Tibial artery (tissue), 4 donors: ENCODE data around the gene SSR3.

Experiments used
- DNase-seq, 2 donors: peaks; one replicate each; pipeline ENCODE4 v3.0.0-alpha.2; 2019
- H3K27ac ChIP-seq, 2 donors: fragments of 200-600 bp; sonication (generic) in 1 of 2; 1 replicate in 1 of 2; 2 replicates in 1 of 2; pipeline ENCODE4 v1.5.1; 2018 to 2019; ENCODE audit warnings: mild to moderate bottlenecking in 1 of 2
- H3K27me3 ChIP-seq, 2 donors: fragments of 200-600 bp; sonication (generic) in 1 of 2; one replicate each; pipeline versions ENCODE4 v1.5.1 to v1.6.0; 2016 to 2019
- H3K36me3 ChIP-seq, 3 donors: fragments of 200-600 bp; sonication (generic) in 2 of 3; one replicate each; pipeline ENCODE4 v1.5.1; 2016 to 2019; ENCODE audit warnings: mild to moderate bottlenecking in 2 of 3
- H3K4me1 ChIP-seq, 4 donors: fragments of 200-600 bp; sonication (generic) in 2 of 4; 1 replicate in 3 of 4; 2 replicates in 1 of 4; pipeline ENCODE4 v1.5.1; 2016 to 2019
- H3K4me3 ChIP-seq, 2 donors: fragments of 200-600 bp; sonication (generic) in 1 of 2; 1 replicate in 1 of 2; 2 replicates in 1 of 2; pipeline ENCODE4 v1.5.1; 2018 to 2019; ENCODE audit warnings: mild to moderate bottlenecking in 2 of 2
- H3K9me3 ChIP-seq, 3 donors: fragments of 200-600 bp; sonication (generic) in 1 of 3; one replicate each; pipeline ENCODE4 v1.5.1; 2016 to 2019
- intact Hi-C: fragments of 100-400 bp; cut with DNase I; formaldehyde crosslinking; loops from one replicate; pipeline ENCODE4 v1.15.0; 2023; ENCODE audit warnings: low total_unique reads
- TF ChIP-seq, protein P1 (sequence below), 2 experiments: fragments of 200-600 bp in 1 of 2; fragments of 450-650 bp in 1 of 2; IDR thresholded peaks; one replicate each; pipeline ENCODE4 v1.5.1; 2017 to 2019; ENCODE audit warnings: antibody characterized with exemption in 2 of 2, mild to moderate bottlenecking in 1 of 2, moderate library complexity in 1 of 2

Gene SSR3

DNA sequence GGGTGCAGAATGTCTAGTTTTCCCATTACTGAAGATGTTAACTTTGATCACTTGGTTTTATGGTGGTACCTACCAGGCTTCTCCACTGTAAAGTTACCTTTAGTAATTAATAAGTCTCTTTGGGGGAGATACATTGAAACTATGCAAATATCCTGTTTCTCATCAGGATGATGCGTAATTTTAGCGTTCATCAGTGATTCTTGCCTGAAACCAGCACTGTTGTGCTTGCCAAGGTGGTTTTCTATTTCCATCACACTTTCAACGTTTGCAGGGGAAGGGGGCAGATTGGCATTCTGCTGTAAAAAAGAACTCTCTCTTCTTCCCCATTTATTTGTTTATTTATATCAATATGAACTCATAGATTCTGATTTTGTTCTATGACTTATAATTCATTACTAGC is 61.0 kb downstream of the SSR3 start:
- Histone ChIP-seq H3K4me3 (no peak overlapping the region), H3K27ac (peak overlapping the region; percentile 6 to 33), H3K27me3 (no peaks in the 10 kb centered on the region), H3K4me1 (peaks cover 0 to 62% (median 15%) of the 10 kb centered on the region in 4 donors), H3K36me3 (peaks cover 0 to 6% (median 0%) of the 10 kb centered on the region in 3 donors), H3K9me3 (no peaks in the 10 kb centered on the region)
- TF ChIP-seq, protein P1, sequence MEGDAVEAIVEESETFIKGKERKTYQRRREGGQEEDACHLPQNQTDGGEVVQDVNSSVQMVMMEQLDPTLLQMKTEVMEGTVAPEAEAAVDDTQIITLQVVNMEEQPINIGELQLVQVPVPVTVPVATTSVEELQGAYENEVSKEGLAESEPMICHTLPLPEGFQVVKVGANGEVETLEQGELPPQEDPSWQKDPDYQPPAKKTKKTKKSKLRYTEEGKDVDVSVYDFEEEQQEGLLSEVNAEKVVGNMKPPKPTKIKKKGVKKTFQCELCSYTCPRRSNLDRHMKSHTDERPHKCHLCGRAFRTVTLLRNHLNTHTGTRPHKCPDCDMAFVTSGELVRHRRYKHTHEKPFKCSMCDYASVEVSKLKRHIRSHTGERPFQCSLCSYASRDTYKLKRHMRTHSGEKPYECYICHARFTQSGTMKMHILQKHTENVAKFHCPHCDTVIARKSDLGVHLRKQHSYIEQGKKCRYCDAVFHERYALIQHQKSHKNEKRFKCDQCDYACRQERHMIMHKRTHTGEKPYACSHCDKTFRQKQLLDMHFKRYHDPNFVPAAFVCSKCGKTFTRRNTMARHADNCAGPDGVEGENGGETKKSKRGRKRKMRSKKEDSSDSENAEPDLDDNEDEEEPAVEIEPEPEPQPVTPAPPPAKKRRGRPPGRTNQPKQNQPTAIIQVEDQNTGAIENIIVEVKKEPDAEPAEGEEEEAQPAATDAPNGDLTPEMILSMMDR (IDR thresholded peaks at IDR 0.05), result no peak
- DNase-seq, result no peak
- intact Hi-C loops, result no loop called here

DNA sequence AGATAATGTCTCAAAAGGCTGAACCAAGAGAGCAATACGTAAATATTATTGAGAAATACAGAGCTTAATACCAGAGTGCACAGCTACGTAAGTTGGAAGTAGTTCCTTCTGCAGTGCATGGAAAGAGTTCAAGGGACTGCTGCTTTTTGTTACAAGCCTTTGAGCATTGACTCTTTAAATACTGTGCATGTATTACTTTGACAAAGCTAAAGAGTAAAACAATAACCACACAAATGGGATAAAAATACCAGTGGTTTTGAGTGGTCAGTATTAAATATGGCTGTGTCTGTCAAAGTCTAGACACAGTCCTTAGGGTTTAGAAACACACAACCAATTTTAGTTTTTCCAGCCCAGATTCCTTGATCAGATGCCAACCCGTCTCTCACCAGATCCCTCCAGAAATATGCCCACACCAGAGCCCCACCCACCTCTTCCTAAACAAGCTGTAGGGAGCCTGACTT is 62.1 kb downstream of the SSR3 start:
- Histone ChIP-seq H3K27me3 (no peaks in the 10 kb centered on the region), H3K27ac (peak overlapping the region; percentile 33 to 34), H3K4me1 (peaks cover 0 to 68% (median 15%) of the 10 kb centered on the region in 4 donors), H3K36me3 (peaks cover 0 to 6% (median 0%) of the 10 kb centered on the region in 3 donors), H3K4me3 (no peak overlapping the region), H3K9me3 (no peaks in the 10 kb centered on the region)
- intact Hi-C loops, result no loop called here
- DNase-seq, result no peak
- TF ChIP-seq, protein P1 (IDR thresholded peaks at IDR 0.05), result no peak

DNA sequence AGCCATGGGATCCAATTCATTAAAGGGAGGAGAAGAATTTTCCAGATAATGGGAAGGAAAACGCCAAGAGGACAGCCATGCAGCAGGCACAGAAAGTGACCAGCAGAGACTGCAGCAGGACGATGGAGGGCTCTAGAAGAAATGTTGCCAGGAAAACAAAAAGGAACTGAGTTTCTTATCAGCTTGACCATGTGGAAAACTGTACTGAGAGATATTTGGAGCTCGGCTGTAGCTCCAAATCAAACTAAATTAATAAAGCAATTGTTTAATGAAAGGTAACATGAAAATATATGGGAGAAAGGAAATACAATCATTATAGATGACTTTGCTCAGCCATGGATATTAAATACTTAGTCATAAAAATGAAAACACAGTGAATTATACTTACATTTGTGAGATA is 63.7 kb downstream of the SSR3 start:
- Histone ChIP-seq H3K4me1 (peaks cover 0 to 63% (median 8%) of the 10 kb centered on the region in 4 donors), H3K27me3 (no peaks in the 10 kb centered on the region), H3K9me3 (no peaks in the 10 kb centered on the region), H3K27ac (no peak overlapping the region), H3K4me3 (no peak overlapping the region), H3K36me3 (peaks cover 0 to 6% (median 0%) of the 10 kb centered on the region in 3 donors)
- intact Hi-C loops, result no loop called here
- no peak for DNase-seq
- TF ChIP-seq, protein P1 (IDR thresholded peaks at IDR 0.05), result no peak
